Measurements from ENCODE around the gene DUOXA2.

DUOXA2 gene

GRCh38 chr15:45162771-45163507 is 48.8 kb downstream of the DUOXA2 start:
- peak; percentile 55 for DNase-seq (ENCODE audit: low read depth)

GRCh38 chr15:45163508-45163856 is 49.4 kb downstream of the DUOXA2 start:
- no peak for DNase-seq (ENCODE audit: low read depth)

- no peak for DNase-seq (ENCODE audit: low read depth)
These were observed 50.8 kb downstream of the DUOXA2 start for GRCh38 chr15:45164914-45165313.

- DNase-seq (ENCODE audit: low read depth), result no peak
These were observed 51.4 kb downstream of the DUOXA2 start for GRCh38 chr15:45165536-45165935.

GRCh38 chr15:45166834-45167630 is 52.9 kb downstream of the DUOXA2 start:
- peak; percentile 70 for DNase-seq (ENCODE audit: low read depth)

GRCh38 chr15:45167631-45168205 is 53.6 kb downstream of the DUOXA2 start:
- no peak for DNase-seq (ENCODE audit: low read depth)

All from stromal cell of bone marrow (primary cell).